ENCODE measurements around the gene GRK3. TPM values are rescaled to one million over a fixed set of nuclear protein-coding genes. Genes with fewer than 3 reads are reported as not detected.

Gene GRK3
- total RNA-seq, 1 donor from 2014 or later = 66.7 TPM

GRCh38 chr22:25690798-25691197 is 126.3 kb downstream of the GRK3 start:
- peaks cover 87% of the 10 kb centered on the region for H3K36me3 Mint-ChIP-seq (ENCODE audit: low read depth)
- DNase-seq (no peak), ATAC-seq (ENCODE audit: low read depth) (no peak)
- H3K9me3 Mint-ChIP-seq = no peaks in the 10 kb centered on the region
- intact Hi-C loops (cut with micrococcal nuclease) = no loop called here
- ChIA-PET CTCF (interaction anchor here (1.6 kb wide), 1 partner anchor 147 kb away, joined by 6 read pairs; no protein-coding TSS in a partner anchor), POLR2A (no interaction called here)
- peaks cover 10% of the 10 kb centered on the region for H3K4me1 Mint-ChIP-seq
- no peaks in the 10 kb centered on the region for H3K27me3 Mint-ChIP-seq
- H3K4me3 Mint-ChIP-seq = no peak overlapping the region
- TF ChIP-seq CTCF (IDR thresholded peaks at IDR 0.05) = no peak
- peak overlapping the region; percentile 24 for H3K27ac Mint-ChIP-seq

- intact Hi-C loops (cut with micrococcal nuclease) = no loop called here
- no peak overlapping the region for H3K4me3 Mint-ChIP-seq
- H3K9me3 Mint-ChIP-seq = no peaks in the 10 kb centered on the region
- POLR2A ChIA-PET = no interaction called here
- peaks cover 10% of the 10 kb centered on the region for H3K4me1 Mint-ChIP-seq
- peaks cover 91% of the 10 kb centered on the region for H3K36me3 Mint-ChIP-seq (ENCODE audit: low read depth)
- DNase-seq (no peak), ATAC-seq (ENCODE audit: low read depth) (no peak)
- H3K27me3 Mint-ChIP-seq = no peaks in the 10 kb centered on the region
- H3K27ac Mint-ChIP-seq = no peak overlapping the region
- CTCF ChIA-PET = interaction anchor here (1.4 kb wide), 1 partner anchor 149 kb away, joined by 7 read pairs; no protein-coding TSS in a partner anchor
- no peak for TF ChIP-seq CTCF (IDR thresholded peaks at IDR 0.05)
Measured at GRCh38 chr22:25692397-25693267, 128.2 kb downstream of the GRK3 start.

- CTCF ChIA-PET = interaction anchor here (1.4 kb wide), 1 partner anchor 149 kb away, joined by 7 read pairs; no protein-coding TSS in a partner anchor
Measured at GRCh38 chr22:25693268-25693565, 128.7 kb downstream of the GRK3 start.

GRCh38 chr22:25694196-25694907 is 129.9 kb downstream of the GRK3 start:
- intact Hi-C loops (cut with micrococcal nuclease) = no loop called here
- no peaks in the 10 kb centered on the region for H3K9me3 Mint-ChIP-seq
- H3K4me3 Mint-ChIP-seq = no peak overlapping the region
- POLR2A ChIA-PET = no interaction called here
- H3K36me3 Mint-ChIP-seq (ENCODE audit: low read depth) = peaks cover 95% of the 10 kb centered on the region
- no peaks in the 10 kb centered on the region for H3K27me3 Mint-ChIP-seq
- H3K4me1 Mint-ChIP-seq = peaks cover 10% of the 10 kb centered on the region
- DNase-seq (no peak), ATAC-seq (ENCODE audit: low read depth) (no peak)
- TF ChIP-seq CTCF (IDR thresholded peaks at IDR 0.05) = no peak
- no peak overlapping the region for H3K27ac Mint-ChIP-seq
- CTCF ChIA-PET = no interaction called here

More at GRCh38 chr22:25693268-25693565, 128.7 kb downstream of the GRK3 start:
- ATAC-seq (ENCODE audit: low read depth) (no peak), DNase-seq (no peak)
- POLR2A ChIA-PET = no interaction called here
- H3K27ac Mint-ChIP-seq = no peak overlapping the region
- H3K4me1 Mint-ChIP-seq = peaks cover 10% of the 10 kb centered on the region
- no peak overlapping the region for H3K4me3 Mint-ChIP-seq
- peaks cover 92% of the 10 kb centered on the region for H3K36me3 Mint-ChIP-seq (ENCODE audit: low read depth)
- no peaks in the 10 kb centered on the region for H3K27me3 Mint-ChIP-seq
- no peak for TF ChIP-seq CTCF (IDR thresholded peaks at IDR 0.05)
- H3K9me3 Mint-ChIP-seq = no peaks in the 10 kb centered on the region
- intact Hi-C loops (cut with micrococcal nuclease) = no loop called here

GRCh38 chr22:25695146-25695545 is 130.7 kb downstream of the GRK3 start:
- no peak for ATAC-seq (ENCODE audit: low read depth)
- intact Hi-C loops (cut with micrococcal nuclease) = no loop called here
- no peak for DNase-seq
- H3K4me3 Mint-ChIP-seq = no peak overlapping the region
- ChIA-PET POLR2A (no interaction called here), CTCF (no interaction called here)
- H3K27me3 Mint-ChIP-seq = no peaks in the 10 kb centered on the region
- H3K27ac Mint-ChIP-seq = no peak overlapping the region
- H3K36me3 Mint-ChIP-seq (ENCODE audit: low read depth) = peaks cover 93% of the 10 kb centered on the region
- TF ChIP-seq CTCF (IDR thresholded peaks at IDR 0.05) = no peak
- H3K9me3 Mint-ChIP-seq = no peaks in the 10 kb centered on the region
- H3K4me1 Mint-ChIP-seq = peaks cover 9% of the 10 kb centered on the region
